RCC 7860 (cell line): ENCODE measurements around the gene KRTAP12-1.
"Not testable (repeated sequence)": the region's sequence is repeated elsewhere in the genome, so short reads cannot be mapped to it uniquely, and the experiment has no call there.

Experiments
- DNase-seq: peaks from one replicate; pipeline ENCODE4 v3.0.0-alpha.2; 2015; ENCODE audit warnings: low spot score
- FAIRE-seq: peaks from 2 replicates; lab custom pipeline; 2012; peaks lifted over from hg19 to GRCh38; lab: Jason Lieb, UNC

KRTAP12-1 gene

DNA sequence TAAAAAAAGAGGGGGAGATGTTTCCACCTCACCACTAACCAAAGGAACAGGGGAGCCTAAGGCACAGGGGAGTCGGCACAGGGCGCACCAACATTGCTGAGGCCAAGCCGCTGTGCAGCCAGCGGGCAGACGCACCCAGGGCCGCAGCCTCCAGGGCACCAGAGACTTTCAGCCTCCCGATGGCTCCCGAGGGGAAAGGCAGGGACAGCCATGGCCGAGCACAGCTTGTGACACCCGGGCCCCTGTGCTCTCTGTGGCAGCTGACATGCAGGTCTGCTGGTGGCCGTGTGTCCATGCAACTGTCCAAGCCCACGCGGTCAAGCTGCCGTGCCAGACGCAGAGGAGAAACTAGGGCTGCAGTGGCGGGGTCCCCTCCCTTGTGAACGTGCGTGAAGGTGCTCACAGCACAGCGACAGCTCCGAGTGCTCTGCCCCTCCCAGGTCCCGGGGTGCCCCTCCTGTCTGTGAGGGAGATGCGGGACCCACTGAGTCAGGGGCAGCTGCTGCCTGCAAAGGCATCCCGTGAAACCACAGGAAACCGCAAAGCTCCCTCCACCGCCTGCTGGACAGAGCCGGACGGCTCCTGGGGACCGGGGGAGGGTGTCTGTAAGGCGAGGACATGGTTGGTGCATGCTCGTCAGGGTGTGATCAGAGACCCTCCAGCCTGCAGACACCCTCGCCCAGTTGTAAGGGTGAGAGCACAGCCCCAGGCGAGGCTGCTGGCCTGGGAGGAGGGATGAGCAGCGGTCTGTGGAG, 33.2 kb downstream of the KRTAP12-1 start:
- DNase-seq (no peak), FAIRE-seq (no peak)

DNA sequence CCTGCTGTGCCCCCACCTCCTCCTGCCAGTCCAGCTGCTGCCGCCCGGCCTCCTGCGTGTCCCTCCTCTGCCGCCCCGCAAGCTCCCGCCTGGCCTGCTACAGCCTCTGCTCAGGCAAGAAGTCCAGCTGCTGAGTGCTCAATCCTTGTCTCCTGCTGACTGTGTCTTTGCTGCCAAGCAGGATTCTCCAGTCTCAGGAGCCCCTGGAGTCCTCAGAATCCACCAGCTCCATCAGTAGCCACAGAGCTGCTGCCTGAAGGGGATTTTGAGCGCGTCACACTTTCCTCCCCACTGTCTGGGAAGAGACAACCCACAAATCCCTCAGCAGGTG, 34.8 kb downstream of the KRTAP12-1 start:
- DNase-seq (no peak), FAIRE-seq (no peak)

DNA sequence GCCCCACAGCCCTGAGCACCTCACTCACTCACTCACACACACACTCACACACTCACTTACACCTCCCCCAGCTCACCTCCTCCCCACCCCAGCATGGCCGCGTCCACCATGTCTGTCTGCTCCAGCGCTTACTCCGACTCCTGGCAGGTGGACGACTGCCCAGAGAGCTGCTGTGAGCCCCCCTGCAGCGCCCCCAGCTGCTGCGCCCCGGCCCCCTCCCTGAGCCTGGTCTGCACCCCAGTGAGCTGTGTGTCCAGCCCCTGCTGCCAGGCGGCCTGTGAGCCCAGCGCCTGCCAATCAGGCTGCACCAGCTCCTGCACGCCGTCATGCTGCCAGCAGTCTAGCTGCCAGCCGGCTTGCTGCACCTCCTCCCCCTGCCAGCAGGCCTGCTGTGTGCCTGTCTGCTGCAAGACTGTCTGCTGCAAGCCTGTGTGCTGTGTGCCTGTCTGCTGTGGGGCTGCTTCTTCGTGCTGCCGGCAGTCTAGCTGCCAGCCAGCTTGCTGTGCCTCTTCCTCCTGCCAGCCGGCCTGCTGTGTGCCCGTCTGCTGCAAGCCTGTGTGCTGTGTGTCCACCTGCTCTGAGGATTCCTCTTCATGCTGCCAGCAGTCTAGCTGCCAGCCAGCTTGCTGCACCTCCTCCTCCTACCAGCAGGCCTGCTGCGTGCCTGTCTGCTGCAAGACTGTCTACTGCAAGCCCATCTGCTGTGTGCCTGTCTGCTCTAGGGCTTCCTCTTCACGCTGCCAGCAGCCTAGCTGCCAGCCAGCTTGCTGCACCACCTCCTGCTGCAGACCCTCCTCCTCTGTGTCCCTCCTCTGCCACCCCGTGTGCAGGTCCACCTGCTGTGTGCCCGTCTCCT, 35.4 kb downstream of the KRTAP12-1 start, which contains the start of gene KRTAP10-11:
KRTAP10-11 (plus strand) TSS at position 49 of the 856 bp plus-strand sequence; CDS start at position 94, 45 bp downstream.
- not testable (repeated sequence) for DNase-seq, FAIRE-seq

- FAIRE-seq (no peak), DNase-seq (no peak)
These were observed 37.1 kb downstream of the KRTAP12-1 start for GRCh38 chr21:44644878-44645277.

DNA sequence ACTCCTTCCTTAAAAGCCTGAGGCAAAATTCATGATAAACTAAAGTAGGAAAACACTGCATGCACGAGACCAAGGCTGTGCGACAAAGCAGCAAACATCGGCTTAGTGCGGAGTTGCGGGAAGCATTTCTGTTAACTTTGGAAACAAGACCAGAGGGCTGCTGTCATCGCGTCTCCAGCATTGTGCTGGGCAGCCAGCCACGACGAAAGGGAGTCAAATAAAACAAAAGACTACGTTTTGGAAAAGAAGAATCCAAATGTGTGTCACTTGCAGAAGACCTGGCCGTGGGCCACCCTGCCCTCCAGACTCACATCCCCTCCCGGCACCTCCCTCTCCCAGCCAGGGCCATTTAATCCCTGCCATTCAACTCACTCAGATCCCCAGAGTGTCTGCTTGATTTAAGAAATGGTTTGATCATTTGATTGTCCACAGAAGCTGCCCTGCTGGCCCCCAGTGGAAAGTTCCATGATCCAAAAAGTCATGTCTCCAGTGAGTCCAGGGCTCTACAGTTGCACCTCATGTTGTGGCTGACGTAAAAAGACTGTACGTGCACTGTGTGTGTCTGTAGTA, 38.1 kb downstream of the KRTAP12-1 start:
- FAIRE-seq (no peak), DNase-seq (no peak)

GRCh38 chr21:44640761-44641160, 41.2 kb downstream of the KRTAP12-1 start:
- DNase-seq, result no peak
- no peak for FAIRE-seq

GRCh38 chr21:44639331-44639655, 42.7 kb downstream of the KRTAP12-1 start:
- FAIRE-seq (no peak), DNase-seq (no peak)

DNA sequence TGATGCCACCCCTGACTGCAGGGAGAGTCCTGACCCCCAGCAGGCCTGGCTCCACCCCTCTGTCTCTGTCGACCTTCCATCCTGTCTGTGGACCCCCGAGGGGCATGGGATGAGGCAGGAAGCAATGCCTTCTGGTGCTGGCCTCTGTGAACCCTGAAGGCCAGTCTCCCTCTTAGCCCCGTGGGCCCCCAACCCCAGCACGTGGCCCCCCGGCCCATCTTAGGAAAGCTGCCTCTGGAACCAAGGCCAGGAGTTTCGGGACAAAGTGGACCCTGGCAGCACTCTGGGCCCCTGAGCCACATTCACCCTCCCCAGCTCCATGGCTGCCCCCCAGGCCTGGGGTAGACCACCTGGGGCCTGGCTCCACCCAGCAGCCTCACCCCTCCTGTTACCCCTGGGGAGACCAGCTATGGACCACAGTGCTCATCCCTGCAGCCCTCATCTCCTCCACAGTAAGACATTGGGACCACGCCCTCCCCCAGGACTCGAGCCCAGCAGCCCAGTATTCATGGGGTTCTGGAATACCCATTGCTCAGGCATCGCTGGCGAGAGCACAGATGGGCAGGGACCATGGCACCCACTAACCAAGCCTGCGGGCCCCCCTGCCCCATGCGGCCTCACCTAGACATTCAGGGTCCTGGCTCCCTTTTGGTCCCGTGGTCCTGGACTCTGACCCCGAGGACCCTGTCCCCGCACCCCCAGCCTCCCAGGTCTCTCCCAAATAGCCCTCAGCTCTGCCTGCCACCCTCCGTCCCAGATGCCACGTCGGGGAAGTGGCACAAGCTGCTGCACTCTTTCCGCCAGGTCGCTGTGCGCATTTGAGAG, 43.2 kb downstream of the KRTAP12-1 start:
- DNase-seq, FAIRE-seq: not testable (repeated sequence)

GRCh38 chr21:44637851-44638348, 44.1 kb downstream of the KRTAP12-1 start:
- not testable (repeated sequence) for FAIRE-seq, DNase-seq

DNA sequence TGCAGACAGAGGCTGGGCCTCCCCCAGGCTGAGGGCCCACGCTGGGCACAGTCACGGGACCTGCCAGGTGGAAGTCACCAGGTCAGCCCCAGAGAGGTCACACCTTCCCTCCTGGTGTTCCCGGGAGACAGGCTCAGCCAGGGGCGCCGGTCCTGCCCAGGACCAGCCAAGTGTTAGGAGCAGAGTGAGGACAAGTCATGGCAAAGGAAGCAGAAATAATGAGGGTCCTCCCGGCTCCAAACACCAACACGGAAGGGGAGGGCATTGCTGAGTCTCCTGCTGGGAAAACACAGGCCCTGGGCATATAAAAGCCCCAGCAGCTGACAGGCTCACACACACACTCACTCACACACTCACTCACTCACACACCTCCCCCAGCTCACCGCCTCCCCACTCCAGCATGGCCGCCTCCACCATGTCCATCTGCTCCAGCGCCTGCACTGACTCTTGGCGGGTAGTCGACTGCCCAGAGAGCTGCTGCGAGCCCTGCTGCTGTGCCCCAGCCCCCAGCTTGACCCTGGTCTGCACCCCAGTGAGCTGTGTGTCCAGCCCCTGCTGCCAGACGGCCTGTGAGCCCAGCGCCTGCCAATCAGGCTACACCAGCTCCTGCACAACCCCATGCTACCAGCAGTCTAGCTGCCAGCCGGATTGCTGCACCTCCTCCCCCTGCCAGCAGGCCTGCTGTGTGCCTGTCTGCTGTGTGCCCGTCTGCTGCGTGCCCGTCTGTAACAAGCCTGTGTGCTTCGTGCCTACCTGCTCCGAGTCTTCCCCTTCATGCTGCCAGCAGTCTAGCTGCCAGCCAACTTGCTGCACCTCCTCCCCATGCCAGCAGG, 44.7 kb downstream of the KRTAP12-1 start, which contains the start of gene KRTAP10-10:
KRTAP10-10 (plus strand) TSS at position 339 of the 833 bp plus-strand sequence; CDS start at position 401, 62 bp downstream.
- no peak for FAIRE-seq
- no peak for DNase-seq

DNA sequence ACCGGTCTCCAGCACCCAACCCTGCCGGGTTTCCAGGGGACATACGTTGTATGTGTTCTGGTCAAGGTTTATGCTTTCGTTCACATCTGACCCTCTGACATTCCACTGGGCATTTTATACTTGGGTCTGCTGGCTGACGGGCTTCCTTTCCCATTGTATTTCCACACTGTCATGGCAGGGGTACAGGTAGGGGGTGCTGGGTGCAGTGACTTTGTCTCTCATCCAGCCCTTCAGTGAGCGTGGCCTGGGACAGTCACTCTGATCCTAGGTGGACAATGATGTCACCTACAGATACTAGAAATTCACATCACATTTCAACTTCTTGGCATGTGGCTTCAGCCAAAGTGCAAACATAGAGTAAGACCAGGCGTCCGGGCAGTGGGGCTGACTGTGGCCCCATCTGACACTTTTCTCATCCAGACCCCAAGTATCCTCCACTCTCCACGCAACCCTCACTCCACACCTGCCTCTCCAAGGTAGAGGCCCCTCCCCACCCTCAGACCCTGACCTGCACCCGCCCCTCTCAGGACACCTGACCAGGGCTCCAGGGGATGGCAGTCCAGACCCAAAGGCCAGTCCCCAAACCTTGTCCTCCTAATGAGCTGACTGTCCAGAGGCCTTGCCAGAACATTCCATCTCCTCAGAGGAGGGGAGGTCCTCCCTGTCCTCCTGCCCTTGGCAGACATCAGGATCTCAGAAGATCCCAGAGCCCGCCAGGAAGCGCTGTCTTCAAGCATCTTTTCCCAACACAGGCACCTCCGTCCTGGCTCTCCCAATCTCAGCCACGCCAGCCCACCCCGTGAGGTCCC, 45.5 kb downstream of the KRTAP12-1 start:
- no peak for FAIRE-seq
- DNase-seq, result no peak

DNA sequence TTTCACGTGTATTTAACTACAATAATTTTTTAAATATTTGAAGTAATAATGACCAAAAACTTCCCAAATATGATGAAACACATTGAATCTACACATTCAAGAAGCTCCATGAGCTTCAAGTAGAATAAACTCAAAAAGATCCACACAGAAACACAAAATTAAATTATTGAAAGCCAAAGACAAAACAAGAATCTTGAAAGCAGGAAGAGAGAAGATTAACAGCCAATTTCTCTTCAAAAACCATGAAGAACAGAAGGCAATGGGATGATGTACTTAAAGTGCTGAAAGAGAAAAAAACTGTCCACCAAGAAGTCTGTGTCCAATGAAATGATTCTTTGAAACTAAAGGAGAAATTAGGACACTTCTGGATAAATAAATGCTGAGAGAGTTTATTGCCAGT, 49.9 kb downstream of the KRTAP12-1 start:
- FAIRE-seq (no peak), DNase-seq (no peak)
